Measurements from ENCODE around the gene XRCC1. TPM values are rescaled to one million over a fixed set of nuclear protein-coding genes. Genes with fewer than 3 reads are reported as not detected.

XRCC1 gene
- total and polyA plus RNA-seq, 2 of the 8 experiments (the other 6 are each of a cell fraction or from before 2014, with no cell fraction given), result 42.5 to 44.4 TPM

DNA sequence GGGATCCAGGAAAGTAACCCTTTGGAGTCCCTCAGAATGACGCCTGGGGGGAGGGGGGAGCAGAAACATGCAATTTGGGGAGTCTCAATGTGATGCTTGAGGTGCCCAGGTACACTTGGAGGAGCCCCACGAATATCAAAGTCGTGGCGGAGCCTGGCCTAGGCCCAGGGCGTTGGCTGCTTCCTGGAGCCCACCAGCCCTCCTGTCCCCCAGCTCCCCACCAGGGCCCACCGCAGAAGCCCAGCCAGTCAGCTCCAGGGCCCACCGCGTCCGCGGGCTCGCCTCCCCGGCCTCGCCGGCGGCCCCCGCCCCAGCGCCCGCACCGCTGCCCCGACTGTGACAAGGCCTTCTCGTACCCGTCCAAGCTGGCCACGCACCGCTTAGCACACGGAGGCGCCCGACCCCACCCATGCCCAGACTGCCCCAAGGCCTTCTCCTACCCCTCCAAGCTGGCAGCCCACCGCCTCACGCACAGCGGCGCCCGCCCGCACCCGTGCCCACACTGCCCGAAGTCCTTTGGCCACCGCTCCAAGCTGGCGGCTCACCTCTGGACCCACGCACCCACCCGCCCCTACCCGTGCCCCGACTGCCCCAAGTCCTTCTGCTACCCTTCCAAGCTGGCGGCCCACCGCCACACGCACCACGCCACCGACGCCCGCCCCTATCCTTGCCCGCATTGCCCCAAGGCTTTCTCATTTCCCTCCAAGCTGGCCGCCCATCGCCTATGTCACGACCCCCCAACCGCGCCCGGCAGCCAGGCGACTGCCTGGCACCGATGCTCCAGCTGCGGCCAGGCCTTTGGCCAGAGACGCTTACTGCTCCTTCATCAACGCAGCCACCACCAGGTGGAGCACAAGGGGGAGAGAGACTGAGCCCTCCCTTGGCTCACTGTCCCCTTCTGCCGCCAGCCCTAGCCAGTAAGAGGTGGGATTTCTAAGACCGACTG lies 40.2 kb downstream of the XRCC1 start:
- H3K18ac ChIP-seq (ENCODE audit: extremely low read depth, low read length), result no peak overlapping the region
- H3K36me3 ChIP-seq (ENCODE audit: control insufficient read depth in 2 of 4, insufficient read depth in 4 of 4, low read length in 3 of 4), result peaks cover 0 to 23% (median 12%) of the 10 kb centered on the region in 4 experiments; a peak in 6 of 8 replicates
- DNase-seq (ENCODE audit: low read depth in 1 of 2, low spot score in 2 of 2) (peak; percentile 76 to 89), FAIRE-seq (peak; percentile 13)
- H2BK120ac ChIP-seq (replicated peaks; ENCODE audit: low read depth, low read length), result no peak overlapping the region
- no peak overlapping the region for H3K14ac ChIP-seq (ENCODE audit: insufficient read length)
- H4K20me1 ChIP-seq (replicated peaks in 1 of 2; ENCODE audit: control insufficient read depth in 1 of 2, insufficient read depth in 2 of 2, low read length in 2 of 2), result no peaks in the 10 kb centered on the region
- POLR2A ChIA-PET (ENCODE audit: partially characterized antibody), result interaction anchor here (1.1 to 3.4 kb wide), 7 partner anchors 10 to 99 kb away, joined by 3 to 13 read pairs (median 5); partner anchors contain the start of genes IRGQ, XRCC1 and ZNF576
- no peaks in the 10 kb centered on the region for H3K79me1 ChIP-seq (ENCODE audit: low read depth, low read length)
- peaks cover 0 to 14% (median 4%) of the 10 kb centered on the region in 4 experiments; a peak in 6 of 7 replicates for H3K4me1 ChIP-seq (replicated peaks in 1 of 4; ENCODE audit: control insufficient read depth in 3 of 4, insufficient read depth in 4 of 4, low read length in 3 of 4)
- no peak overlapping the region for H4K91ac ChIP-seq (replicated peaks; ENCODE audit: insufficient read length, low read length)
- no peak overlapping the region for H3K9ac ChIP-seq (replicated peaks in 1 of 4; ENCODE audit: extremely low read depth in 1 of 4, low read depth in 3 of 4, low read length in 3 of 4)
- CTCF ChIA-PET (ENCODE audit: partially characterized antibody), result interaction anchor here (0.6 to 6.9 kb wide), 23 partner anchors 10 to 1402 kb away, joined by 3 to 122 read pairs (median 4); partner anchors contain the start of genes IRGQ, XRCC1 and ZNF576
- no peak overlapping the region for H2BK20ac ChIP-seq (ENCODE audit: low read length)
- peaks cover 0 to 7% of the 10 kb centered on the region in 2 experiments; a peak in 1 of 4 replicates for H3K9me3 ChIP-seq (ENCODE audit: insufficient read depth in 2 of 2, low read depth in 1 of 2, low read length in 1 of 2)
- H2AFZ ChIP-seq (ENCODE audit: low read length), result no peak overlapping the region
- peak overlapping the region; percentile 79 to 97; a peak in 2 of 4 replicates for H3K4me2 ChIP-seq (ENCODE audit: insufficient read depth in 1 of 2, low read depth in 2 of 2, low read length in 2 of 2)
- H3K23ac ChIP-seq (ENCODE audit: insufficient read length), result no peak overlapping the region
- H3K56ac ChIP-seq (replicated peaks; ENCODE audit: insufficient read length, low read depth, low read length), result no peak overlapping the region
- H4K5ac ChIP-seq (ENCODE audit: insufficient read length, low read depth, low read length), result no peak overlapping the region
- WGBS, 2 experiments (ENCODE audit: extremely low coverage in 1 of 2, insufficient coverage in 1 of 2, insufficient read length in 1 of 2, insufficient replicate concordance in 2 of 2, low coverage in 1 of 2, low lambda C conversion rate in 2 of 2, missing lambda C conversion rate in 1 of 2), result 63% methylated on average over 29 of the region's 62 CpGs; no CpG with 5 or more reads in 1 of the 2 experiments
- no peaks in the 10 kb centered on the region for H3K27me3 ChIP-seq (replicated peaks in 1 of 4; ENCODE audit: control insufficient read depth in 3 of 4, extremely low read depth in 1 of 4, insufficient read depth in 3 of 4, low read length in 3 of 4)
- H2AK5ac ChIP-seq (ENCODE audit: low read depth, low read length), result no peak overlapping the region
- H4K8ac ChIP-seq (ENCODE audit: extremely low read depth, insufficient read depth, low read length), result no peak overlapping the region; the same call in 1 of the 2 replicates
- H3K79me2 ChIP-seq (ENCODE audit: control insufficient read depth in 1 of 2, insufficient read depth in 2 of 2, low read length in 2 of 2), result no peaks in the 10 kb centered on the region
- no peak overlapping the region for H3K27ac ChIP-seq (ENCODE audit: low read depth, low read length)
- peaks cover 15% of the 10 kb centered on the region for H3K23me2 ChIP-seq (ENCODE audit: low read depth, low read length)
- 0 out of 2 replicates have a peak overlapping the region, but pooled peaks have one; percentile 44 for H2BK5ac ChIP-seq (ENCODE audit: low read depth, low read length)
- H3K4ac ChIP-seq (replicated peaks; ENCODE audit: insufficient read length, low read depth, low read length), result no peak overlapping the region
- peak overlapping the region in 1 of 4 experiments; percentile 70; a peak in 1 of 8 replicates for H3K4me3 ChIP-seq (ENCODE audit: extremely low read depth in 1 of 4, insufficient read depth in 2 of 4, low read depth in 3 of 4, low read length in 4 of 4)
- H2BK15ac ChIP-seq (ENCODE audit: low read length), result no peak overlapping the region
- no peak overlapping the region for H2BK12ac ChIP-seq (ENCODE audit: low read depth, low read length)
- TF ChIP-seq, protein P1, sequence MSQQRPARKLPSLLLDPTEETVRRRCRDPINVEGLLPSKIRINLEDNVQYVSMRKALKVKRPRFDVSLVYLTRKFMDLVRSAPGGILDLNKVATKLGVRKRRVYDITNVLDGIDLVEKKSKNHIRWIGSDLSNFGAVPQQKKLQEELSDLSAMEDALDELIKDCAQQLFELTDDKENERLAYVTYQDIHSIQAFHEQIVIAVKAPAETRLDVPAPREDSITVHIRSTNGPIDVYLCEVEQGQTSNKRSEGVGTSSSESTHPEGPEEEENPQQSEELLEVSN (IDR thresholded peaks at IDR 0.05), result no peak
- TF ChIP-seq SIN3A (conservative IDR thresholded peaks at IDR 0.05 in 1 of 2, IDR thresholded peaks at IDR 0.05 in 1 of 2; ENCODE audit: low read depth in 1 of 2, low read length in 2 of 2) (0 out of 4 replicates have a peak, but pooled peaks of 1 of the 2 experiments have one; percentile 32), TAF1 (IDR thresholded peaks at IDR 0.05; ENCODE audit: low read depth, low read length) (no peak), SAP30 (IDR thresholded peaks at IDR 0.05; ENCODE audit: insufficient read depth, insufficient replicate concordance, low read length) (no peak)
- TF ChIP-seq, protein P2, sequence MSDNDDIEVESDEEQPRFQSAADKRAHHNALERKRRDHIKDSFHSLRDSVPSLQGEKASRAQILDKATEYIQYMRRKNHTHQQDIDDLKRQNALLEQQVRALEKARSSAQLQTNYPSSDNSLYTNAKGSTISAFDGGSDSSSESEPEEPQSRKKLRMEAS (IDR thresholded peaks at IDR 0.05), result peak; percentile 53; the same call in 1 of the 2 replicates
